Head of caudate nucleus (tissue), 42 donors: ENCODE data around the gene LGI4.
"Not testable (repeated sequence)": the region's sequence is repeated elsewhere in the genome, so short reads cannot be mapped to it uniquely, and the experiment has no call there.

Experiments
- DNase-seq, 42 donors: peaks; one replicate each; pipeline versions ENCODE4 v3.0.0 to v3.0.0-alpha.2; 2020 to 2021; ENCODE audit warnings: mixed read lengths in 7 of 42
- intact Hi-C: fragments of 100-400 bp; cut with DNase I; formaldehyde crosslinking; loops from one replicate; pipeline ENCODE4 v1.15.0; 2022

The LGI4 gene

DNA sequence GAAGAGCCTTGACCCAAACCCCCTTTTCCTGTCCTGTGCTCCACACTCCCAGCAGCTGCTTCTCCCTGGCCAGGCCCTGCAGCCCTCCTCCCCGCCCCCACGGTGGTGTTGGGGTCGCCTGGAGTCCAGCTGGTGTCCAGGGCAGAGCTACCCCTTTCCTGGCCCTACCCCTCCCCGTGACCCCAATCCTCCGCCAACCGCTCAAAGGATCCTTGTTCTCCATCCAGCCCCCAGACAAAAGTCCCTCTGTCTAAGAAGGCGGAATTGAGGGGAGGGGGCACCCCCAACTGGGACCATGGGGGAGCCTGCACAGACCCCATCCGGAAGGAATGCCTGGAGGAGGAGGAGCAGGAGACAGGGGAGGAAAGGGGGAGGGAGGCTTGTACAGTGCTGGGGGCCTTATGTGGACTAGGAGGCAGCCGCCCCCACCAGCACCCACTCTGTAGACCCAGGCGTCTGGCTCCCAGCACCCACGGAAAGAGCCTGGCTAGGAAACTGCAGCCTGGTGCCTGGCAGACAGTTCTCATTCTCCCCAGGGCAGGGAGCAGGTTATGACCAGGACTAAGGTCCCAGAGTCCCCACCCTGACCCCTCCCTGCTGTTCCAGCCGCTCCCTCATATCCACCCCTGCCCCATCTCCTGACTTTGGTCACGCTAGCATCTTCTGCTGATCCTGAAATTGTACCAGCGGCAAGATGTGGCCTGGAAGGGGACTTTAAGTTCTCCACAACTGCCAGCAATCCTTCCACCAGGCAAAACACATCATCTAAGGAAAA is 19.5 kb downstream of the LGI4 start, which contains the start of gene FXYD3:
FXYD3 (plus strand) TSS at position 647 of the 775 bp plus-strand sequence. CDS start 3,554 bp downstream, outside the sequence.
- intact Hi-C loops, result no loop called here
- peak; percentile 82 to 97 (median 92) for DNase-seq

DNA sequence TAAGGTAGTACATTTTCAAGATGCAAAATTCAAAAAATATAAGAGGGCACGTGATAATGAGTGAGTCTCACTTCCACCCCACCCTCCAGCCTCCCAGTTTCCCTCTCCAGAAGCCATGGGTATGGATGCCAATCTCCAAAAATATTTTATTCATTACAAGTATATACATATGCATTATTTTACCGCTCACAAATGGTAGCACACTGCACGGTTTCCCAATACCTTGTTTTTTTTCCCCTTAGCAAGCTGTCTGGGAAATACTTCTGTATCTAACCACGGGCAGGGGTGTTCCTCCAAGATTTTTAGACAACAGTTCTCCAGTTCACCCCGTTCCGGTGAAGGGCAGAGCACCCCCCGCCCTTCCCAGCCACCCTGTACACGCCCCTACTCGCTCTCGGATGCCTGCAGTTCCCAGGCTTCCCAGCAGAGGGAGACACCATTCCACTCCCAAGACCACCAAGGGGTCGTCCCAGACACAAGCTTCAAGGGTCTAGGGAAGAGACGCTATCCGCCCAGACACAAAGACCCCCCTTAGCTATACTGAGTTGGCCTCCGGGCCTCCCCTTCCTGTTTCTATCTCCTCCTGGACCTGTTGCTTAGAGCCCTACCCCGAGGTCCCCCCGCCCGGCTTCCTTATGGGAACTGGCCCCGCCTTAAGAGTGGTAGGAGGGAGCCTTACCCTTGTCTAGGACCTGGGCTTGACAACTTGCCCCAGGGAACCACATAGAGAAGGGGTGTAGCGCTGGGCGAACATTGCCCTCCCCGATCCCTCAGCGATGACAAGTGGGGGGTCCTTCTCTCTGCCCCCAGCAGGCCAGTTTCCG is 20.3 kb downstream of the LGI4 start:
- DNase-seq, result peak; percentile 51 to 95 (median 85)
- intact Hi-C loops, result no loop called here

DNA sequence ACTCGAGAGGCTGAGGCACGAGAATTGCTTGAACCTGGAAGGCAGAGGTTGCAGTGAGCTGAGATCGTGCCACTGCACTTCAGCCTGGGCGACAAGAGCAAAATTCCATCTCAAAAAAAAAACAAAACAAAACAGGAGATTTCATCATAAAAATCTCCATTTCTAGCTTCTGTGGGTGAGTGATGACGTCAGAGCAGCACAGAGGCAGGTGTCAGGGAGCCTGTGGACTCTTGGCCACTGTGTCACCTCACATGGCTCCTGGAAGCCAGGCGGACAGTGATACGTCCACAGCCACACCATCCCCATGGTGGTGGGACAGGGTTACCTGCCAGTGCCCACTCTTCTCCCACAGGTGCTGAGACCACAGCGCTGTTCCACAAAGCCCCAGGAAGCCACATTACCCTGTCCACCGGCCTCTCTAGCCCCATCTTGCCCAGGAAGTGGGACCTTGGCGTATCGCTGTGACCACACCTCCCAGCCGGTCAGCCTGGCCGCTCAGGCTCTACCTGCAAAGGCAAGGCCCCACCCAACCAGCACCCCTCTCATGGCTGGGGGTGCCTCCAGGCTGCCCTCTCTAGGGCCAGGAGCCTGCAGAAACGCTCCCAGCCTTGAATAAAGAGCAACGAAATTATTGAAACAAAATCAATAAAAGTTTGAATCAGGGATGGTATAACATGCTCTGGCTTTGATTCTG is 21.7 kb downstream of the LGI4 start:
- DNase-seq, result no peak
- intact Hi-C loops, result no loop called here

DNA sequence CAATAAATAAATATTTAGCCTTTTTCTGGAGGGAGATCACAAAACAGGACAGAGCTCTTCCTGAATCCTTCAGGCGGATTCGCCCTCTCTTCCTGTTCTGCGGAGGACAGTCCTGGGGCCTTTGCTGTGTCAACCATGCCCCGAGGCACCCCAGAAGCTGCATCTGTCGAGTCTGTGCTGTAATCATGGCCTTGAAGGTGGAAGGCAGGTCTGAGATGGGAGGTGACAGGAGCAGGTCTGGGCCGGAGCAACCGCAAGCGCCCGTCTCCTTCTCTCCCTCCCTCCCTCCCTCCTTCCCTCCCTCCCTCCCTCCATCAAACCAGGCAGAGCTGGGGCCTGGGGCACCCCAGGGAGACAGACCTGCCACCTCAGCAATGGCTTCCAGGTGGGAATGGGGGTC is 23.9 kb downstream of the LGI4 start:
- no peak for DNase-seq
- intact Hi-C loops, result no loop called here

DNA sequence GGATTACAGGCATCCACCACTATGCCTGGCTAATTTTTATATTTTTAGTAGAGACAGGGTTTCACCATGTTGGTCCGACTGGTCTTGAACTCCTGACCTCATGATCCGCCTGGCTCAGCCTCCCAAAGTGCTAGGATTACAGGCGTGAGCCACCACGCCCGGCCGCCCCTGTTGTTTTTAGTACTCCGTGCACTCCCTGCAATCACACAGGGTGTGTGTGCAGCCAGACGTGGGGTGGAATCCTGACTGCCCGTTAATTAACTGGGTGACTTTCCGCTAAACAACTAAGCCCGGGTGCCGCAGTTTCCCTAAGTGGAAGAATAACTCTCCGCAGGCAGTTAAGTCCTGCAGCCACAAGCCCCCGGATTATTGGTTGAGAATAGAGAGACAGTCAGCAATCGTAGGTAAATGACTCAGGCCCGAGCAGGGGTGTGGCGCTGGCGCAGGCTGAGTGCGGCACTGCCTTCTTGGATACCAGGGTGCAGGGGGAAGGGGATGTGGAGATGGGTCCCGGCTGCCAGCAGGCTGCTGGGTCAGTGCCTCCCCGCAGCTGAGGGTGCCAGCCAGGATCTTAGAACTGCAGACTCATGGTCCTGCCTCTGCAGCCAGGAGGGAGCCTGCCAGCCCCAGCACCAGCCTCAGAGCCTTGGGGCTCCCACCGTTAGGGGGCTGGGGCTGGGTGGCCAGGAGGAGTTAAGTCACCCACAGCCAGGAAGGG is 25.3 kb downstream of the LGI4 start:
- intact Hi-C loops, result no loop called here
- DNase-seq, result peak in 40 of 42 donors; percentile 40 to 87 (median 67)

DNA sequence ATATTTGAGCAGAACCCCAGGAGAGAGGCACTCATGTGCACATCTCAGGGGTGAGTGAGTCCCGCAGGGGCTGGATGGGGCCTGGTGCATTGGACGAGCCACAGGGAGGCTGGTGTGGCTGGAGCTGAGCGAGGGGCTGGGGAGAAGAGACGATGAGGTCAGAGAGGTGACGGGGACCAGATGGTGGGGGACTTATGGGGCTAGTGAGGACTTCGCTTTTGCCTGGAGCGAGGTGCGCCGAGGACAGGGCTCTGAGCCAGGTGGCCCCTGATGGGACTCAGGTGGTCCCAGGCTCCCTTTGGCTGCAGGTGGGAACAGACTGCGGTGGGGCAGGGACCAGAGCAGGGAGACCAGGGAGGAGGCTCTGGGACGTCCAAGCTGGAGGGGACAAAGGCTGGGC is 26.1 kb downstream of the LGI4 start:
- DNase-seq, result no peak
- intact Hi-C loops, result no loop called here

DNA sequence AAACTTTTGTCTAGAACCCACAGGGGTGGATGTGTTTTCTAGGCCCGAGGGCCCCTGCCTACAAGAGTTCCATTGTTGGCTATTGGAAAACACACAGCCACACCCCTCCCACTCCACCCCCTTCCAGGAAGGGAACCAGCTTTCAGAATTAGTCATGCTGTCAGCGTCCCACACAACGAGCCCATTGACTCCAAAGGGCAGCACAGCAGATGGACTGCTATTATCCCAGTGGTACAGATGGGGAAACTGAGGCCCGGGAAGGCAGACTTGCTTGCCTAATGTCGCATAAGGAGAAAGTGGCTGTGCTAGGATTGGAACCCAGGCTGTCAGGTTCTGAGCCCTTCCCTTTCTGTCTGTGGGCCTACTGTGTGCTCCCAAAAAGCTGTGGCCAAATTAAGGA is 27.3 kb downstream of the LGI4 start:
- intact Hi-C loops, result no loop called here
- peak; percentile 70 to 97 (median 90) for DNase-seq

DNA sequence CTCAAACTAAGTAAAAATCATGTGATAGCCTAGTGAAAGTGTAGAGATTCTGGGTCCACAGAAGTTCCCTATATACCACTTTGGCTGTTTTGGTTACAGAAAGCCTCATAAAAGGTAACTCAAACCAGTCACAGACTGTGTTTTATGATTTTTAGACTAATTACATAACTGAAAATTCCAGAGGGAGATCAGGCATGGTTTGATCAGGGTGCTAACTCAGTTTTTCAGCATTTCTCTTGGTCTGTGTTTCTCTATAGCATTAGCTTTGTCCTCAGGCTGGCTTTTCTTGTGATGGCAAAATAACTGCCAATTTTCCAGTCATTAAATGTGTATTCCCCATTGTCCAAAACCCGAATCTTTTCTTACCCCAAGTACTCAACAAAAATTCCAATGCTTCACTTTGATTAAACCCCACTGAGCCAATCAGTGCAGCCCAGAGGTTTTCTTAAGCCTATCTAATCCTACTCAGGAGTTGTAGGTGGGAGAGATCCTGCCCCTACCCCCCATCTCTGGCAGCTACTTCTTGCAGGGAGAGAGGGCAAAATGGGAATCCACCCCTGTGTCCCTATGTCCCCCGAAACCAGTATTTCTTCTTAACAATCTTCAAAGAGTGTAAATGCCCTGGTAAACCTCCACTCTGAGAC is 27.8 kb downstream of the LGI4 start:
- intact Hi-C loops, result no loop called here
- no peak for DNase-seq

DNA sequence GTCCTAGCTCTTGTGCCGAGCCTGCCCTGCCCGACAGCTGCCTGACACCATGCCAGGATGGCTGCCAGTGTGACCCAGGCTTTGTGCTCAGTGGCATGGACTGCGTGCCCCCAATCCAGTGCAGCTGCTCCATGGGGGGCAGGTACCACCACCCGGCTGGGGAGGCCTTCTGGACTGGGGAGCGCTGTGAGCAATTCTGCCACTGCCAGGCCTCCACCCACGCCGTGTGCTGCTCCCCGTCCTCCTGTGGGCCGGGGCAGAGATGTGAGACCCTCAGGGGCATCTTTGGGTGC is 28.6 kb downstream of the LGI4 start:
- intact Hi-C loops, result no loop called here
- DNase-seq, result peak; percentile 71 to 95 (median 88)

DNA sequence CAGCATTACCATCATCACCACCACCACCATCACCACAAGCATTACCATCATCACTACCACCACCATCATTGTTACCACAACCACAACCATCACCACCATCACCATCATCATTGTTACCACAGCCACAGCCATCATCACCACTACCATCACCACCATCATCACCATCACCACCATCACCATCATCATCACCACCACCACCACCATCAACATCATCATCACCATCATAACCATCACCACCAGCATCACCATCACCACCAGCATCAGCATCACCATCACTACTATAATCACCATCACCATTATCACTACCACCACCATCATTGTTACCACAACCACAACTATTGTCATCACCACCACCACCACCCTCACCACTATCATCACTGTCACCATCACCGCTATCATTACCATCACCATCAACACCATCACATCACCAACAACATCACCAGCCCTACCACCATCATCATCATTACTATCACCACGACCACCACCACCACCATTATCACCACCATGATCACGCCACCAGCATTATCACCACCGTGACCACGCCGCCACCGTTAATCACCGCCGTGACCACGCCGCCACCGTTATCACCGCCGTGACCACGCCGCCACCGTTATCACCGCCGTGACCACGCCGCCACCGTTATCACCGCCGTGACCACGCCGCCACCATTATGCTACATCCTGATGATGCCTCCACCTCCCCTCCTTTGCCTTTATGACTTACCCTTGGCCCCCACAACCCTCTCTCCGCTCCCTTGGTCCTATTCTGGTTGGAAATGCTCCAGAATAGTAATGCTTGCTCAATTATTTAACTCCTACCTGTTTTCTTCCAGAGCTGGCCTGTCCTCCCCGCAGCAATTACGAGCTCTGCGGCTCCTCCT is 29.2 kb downstream of the LGI4 start:
- intact Hi-C loops, result no loop called here

DNA sequence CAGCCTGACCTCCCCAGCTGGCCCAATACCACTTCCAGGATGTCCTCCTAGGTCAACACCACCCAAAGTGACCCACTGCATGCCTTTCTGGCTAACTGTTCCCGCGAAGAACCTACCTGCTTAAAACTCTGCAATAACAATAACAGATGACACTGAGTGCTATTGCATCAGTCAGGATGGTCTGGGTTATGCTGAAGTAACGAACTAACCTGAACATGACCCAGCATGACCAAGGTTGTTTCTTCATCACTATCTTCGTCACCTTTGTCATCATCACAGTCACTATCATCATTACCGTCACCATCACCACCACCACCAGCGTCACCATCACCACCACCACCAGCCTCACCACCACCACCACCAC is 29.8 kb downstream of the LGI4 start:
- intact Hi-C loops, result no loop called here
- DNase-seq, result no peak

More for the DNA sequence above, 29.2 kb downstream of the LGI4 start:
- no peak for DNase-seq

DNA sequence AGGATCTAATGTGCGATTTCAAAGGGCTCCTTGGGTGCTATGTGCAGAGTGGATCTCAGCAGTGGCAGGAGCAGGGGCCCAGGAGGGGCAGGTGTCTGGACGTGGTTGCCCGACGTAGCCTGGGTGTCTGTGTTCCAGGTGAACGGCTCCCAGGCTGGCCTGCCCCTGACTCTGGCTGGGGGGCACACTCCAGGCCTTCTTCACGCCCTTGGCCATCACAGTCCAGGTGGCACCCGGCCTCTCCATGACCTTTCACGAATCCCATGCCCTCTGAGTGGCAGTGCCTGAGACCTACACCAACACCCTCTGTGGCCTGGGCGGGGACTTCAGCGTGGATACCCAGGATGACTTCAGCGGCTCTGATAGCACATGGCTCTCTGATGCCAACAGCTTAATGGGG is 30.5 kb downstream of the LGI4 start:
- peak in 1 of 42 donors; percentile 18 for DNase-seq
- intact Hi-C loops, result no loop called here

DNA sequence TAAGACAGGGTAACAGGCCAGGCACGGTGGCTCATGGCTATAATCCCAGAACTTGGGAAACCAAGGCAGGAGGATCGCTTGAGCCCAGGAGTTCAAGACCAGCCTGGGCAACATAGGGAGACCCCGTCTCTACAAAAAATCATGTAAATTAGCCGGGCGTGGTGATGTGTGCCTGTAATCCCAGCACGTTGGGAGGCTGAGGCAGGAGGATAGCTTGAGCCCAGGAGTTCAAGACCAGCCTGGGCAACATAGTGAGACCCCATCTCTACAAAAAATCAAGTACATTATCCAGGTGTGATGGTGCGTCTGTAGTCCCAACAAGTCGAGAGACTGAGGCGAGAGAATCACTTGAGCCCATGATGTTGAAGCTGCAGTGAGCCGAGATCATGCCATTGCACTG is 31.2 kb downstream of the LGI4 start:
- intact Hi-C loops, DNase-seq: not testable (repeated sequence)

DNA sequence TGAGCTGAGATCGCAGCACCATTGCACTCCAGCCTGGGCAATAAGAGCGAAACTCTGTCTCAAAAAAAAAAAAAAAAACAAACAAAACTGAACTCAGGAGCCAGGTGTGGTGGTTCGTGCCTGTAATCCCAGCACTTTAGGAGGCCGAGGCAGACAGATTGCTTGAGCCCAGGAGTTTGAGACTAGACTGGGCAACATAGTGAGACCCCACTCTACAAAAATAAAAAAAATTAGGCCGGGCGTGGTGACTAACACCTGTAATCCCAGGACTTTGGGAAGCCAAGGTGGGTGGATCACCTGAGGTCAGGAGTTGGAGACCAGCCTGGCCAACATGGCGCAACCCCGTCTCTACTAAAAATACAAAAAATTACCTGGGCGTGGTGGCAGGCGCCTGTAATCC is 32.9 kb downstream of the LGI4 start:
- DNase-seq, intact Hi-C loops: not testable (repeated sequence)

DNA sequence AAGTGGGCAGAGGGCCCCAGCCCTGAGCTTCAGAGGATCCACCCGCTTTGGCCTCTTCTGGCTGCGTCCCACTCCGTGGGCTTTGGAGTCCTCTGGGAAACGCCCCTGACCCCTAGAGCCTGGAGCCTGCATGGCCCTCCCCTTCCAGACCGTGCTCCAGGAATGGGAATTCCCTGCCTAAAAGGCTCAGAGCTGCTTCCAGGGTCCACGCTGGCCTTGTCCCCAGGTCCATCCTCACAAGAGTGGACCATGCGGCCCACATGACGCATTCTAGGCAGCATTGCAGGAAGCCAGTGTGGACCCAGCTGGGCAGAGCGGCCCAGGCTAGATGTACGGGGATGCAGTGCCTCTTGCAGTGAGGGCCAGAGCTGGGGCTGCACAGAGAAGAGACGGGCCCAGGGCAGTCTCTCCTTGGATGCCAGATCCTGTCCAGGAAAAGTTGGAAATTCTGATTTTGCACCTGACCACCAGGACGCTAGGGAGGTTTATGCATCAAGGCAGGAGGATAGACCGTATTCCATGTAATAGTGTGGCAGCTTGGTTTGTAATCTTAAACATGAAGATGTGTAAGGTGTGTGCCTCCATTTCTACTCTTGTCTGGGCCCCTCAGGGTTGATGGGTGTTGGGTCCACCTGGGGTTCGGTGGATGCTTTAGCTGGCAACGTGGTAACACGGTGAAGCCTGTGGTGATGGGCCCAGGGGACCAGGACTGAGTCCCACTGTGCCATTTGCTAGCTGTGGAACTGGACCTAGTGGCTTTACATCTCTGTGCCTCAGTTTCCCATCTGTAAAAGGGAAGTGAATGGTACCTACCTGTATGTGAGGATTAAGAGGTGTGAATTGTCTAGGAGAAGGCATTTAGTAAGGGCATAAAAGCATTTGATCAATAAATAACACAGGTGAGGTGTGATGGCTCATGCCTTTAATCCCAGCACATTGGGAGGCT is 34.0 kb downstream of the LGI4 start:
- intact Hi-C loops, result no loop called here

DNA sequence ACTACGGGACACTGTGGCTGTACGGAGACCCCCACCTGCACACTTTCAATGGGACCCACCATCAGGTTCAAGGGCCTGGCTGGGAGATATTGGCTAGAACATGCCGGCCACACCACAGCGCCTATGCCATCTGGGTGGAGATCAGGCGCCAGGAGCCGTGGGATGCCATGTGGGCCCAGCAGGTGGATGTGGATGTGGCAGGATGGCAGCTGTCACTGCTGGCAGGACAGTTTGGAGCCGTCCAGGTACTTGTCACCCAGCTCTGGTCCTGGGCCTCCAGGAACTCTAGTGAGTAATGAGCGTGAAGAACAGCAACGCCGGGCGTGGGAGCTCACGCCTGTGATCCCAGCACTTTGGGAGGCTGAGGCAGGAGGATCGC is 35.0 kb downstream of the LGI4 start:
- intact Hi-C loops, result no loop called here
- DNase-seq, result no peak

More for the DNA sequence above, 34.0 kb downstream of the LGI4 start:
- DNase-seq, result no peak
